ENCODE data around the gene DNAH11. TPM values are rescaled to one million over a fixed set of nuclear protein-coding genes. Genes with fewer than 3 reads are reported as not detected.

Gene DNAH11
- total and polyA plus RNA-seq, 8 donors, result 0.46 to 3.8 (median 1.1) TPM

- Histone ChIP-seq H3K36me3 (peaks cover 0 to 4% (median 0%) of the 10 kb centered on the region in 3 donors), H3K27me3 (no peaks in the 10 kb centered on the region), H3K9me3 (no peaks in the 10 kb centered on the region), H3K4me3 (no peak overlapping the region), H3K27ac (no peak overlapping the region), H3K4me1 (no peaks in the 10 kb centered on the region)
- no peak for FAIRE-seq
- 95 to 97% methylated on average over 7 of the region's 7 CpGs for WGBS, 2 donors
- intact Hi-C loops (cut with DNase I), result no loop called here
- TF ChIP-seq CTCF (IDR thresholded peaks at IDR 0.05), result no peak
- ATAC-seq, result no peak
- DNase-seq, result no peak
Observed at GRCh38 chr7:21916176-21916575, 373.3 kb downstream of the DNAH11 start.

GRCh38 chr7:21916629-21917028, 373.8 kb downstream of the DNAH11 start:
- Histone ChIP-seq H3K4me1 (no peaks in the 10 kb centered on the region), H3K9me3 (no peaks in the 10 kb centered on the region), H3K27me3 (no peaks in the 10 kb centered on the region), H3K36me3 (peaks cover 0 to 4% (median 0%) of the 10 kb centered on the region in 3 donors), H3K4me3 (no peak overlapping the region), H3K27ac (no peak overlapping the region)
- FAIRE-seq (no peak), ATAC-seq (no peak), DNase-seq (no peak)
- intact Hi-C loops (cut with DNase I), result no loop called here
- 89 to 91% methylated on average over 5 of the region's 5 CpGs for WGBS, 2 donors
- TF ChIP-seq CTCF (IDR thresholded peaks at IDR 0.05), result no peak

- H3K36me3 ChIP-seq, result peaks cover 0 to 4% (median 0%) of the 10 kb centered on the region in 3 donors
- H3K4me1 ChIP-seq, result no peaks in the 10 kb centered on the region
- intact Hi-C loops (cut with DNase I), result no loop called here
- no peak overlapping the region for H3K27ac ChIP-seq
- DNase-seq (no peak), FAIRE-seq (no peak), ATAC-seq (no peak)
- TF ChIP-seq CTCF (IDR thresholded peaks at IDR 0.05), result no peak
- no peaks in the 10 kb centered on the region for H3K9me3 ChIP-seq
- H3K27me3 ChIP-seq, result no peaks in the 10 kb centered on the region
- WGBS, 2 donors, result 86 to 89% methylated on average over 2 of the region's 2 CpGs
- no peak overlapping the region for H3K4me3 ChIP-seq
Observed at GRCh38 chr7:21918216-21918615, 375.4 kb downstream of the DNAH11 start.

GRCh38 chr7:21920936-21921335, 378.1 kb downstream of the DNAH11 start:
- no peak for TF ChIP-seq CTCF (IDR thresholded peaks at IDR 0.05)
- no peaks in the 10 kb centered on the region for H3K36me3 ChIP-seq
- FAIRE-seq (no peak), ATAC-seq (no peak), DNase-seq (no peak)
- no peaks in the 10 kb centered on the region for H3K27me3 ChIP-seq
- 63 to 64% methylated on average over 3 of the region's 3 CpGs for WGBS, 2 donors
- no peaks in the 10 kb centered on the region for H3K4me1 ChIP-seq
- no peak overlapping the region for H3K4me3 ChIP-seq
- intact Hi-C loops (cut with DNase I), result no loop called here
- H3K9me3 ChIP-seq, result no peaks in the 10 kb centered on the region
- no peak overlapping the region for H3K27ac ChIP-seq

- no peaks in the 10 kb centered on the region for H3K27me3 ChIP-seq
- FAIRE-seq (no peak), ATAC-seq (no peak), DNase-seq (no peak)
- no peaks in the 10 kb centered on the region for H3K9me3 ChIP-seq
- no peaks in the 10 kb centered on the region for H3K36me3 ChIP-seq
- TF ChIP-seq CTCF (IDR thresholded peaks at IDR 0.05), result no peak
- WGBS, 2 donors, result 94 to 96% methylated on average over 5 of the region's 5 CpGs
- no peak overlapping the region for H3K27ac ChIP-seq
- no peaks in the 10 kb centered on the region for H3K4me1 ChIP-seq
- no peak overlapping the region for H3K4me3 ChIP-seq
- intact Hi-C loops (cut with DNase I), result no loop called here
Observed at GRCh38 chr7:21922605-21923004, 379.8 kb downstream of the DNAH11 start.

Data from pancreas (tissue), 10 donors.